IPS DF 19.7 (cell line): Measurements from ENCODE around the gene TMC1.
"Not testable (repeated sequence)": the region's sequence is repeated elsewhere in the genome, so short reads cannot be mapped to it uniquely, and the experiment has no call there.

Experiments used
- DNase-seq: peaks from one replicate; pipeline ENCODE4 v3.0.0-alpha.2; 2013; ENCODE audit warnings: low read depth, low spot score

The TMC1 gene

GRCh38 chr9:72763022-72763421 lies 241.6 kb downstream of the TMC1 start:
- no peak for DNase-seq

DNA sequence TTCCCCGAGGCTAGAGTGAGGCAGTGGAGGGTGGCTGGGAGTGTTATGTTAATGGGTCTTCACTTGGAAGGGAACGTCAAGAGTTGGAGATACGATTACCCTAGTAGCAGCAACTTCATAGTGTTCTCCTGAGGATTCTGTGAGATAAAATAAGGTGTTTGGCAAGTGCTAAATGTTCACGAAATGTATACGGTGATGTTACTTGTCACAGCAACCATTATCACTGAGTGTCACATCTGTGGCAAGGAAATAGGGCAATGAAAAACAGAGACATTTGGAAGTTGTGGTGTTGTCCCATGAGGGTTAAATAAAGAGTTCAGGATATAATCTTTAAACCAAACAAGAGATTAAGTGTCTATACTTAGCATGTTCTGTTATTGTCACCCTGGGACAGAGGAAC lies 248.1 kb downstream of the TMC1 start:
- no peak for DNase-seq

DNA sequence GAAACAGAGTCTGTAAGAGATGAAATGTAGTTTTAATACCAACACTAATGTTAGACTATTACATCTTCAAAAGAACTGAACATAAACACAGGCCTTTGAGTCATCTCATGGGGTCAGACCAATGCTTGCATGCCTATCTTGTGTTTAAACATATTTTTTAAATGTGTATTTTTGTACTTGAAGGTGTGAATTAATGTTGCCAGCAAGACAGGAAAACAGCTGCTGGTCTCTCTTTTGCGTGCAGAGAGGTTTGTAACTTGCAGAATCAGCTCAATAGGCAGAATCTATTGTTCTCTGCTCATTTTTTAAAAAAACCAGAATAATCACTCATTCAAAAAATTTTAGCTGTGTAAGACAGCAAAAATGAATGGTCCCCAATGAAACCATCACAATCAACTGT lies 251.3 kb downstream of the TMC1 start:
- no peak for DNase-seq

GRCh38 chr9:72773570-72773969 lies 252.2 kb downstream of the TMC1 start:
- DNase-seq = no peak

DNA sequence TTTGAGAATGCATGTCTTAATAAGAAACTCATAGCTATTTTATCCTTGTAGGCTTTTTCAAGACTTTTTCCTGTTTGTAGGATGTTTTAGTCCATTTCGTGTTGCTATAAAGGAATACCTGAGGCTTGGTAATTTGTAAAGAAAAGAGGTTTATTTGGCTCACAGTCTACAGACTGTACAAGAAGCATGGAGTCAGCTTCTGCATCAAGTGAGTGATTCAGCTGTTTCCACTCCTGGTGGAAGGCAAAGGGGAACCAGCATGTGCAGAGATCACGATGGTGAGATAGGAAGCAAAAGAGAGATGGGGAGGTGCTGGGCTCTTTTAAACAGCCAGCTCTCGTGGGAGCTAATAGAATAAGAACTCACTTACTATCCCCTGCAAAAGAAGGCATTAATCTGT lies 254.2 kb downstream of the TMC1 start:
- no peak for DNase-seq

GRCh38 chr9:72779614-72780013 lies 258.2 kb downstream of the TMC1 start:
- no peak for DNase-seq

DNA sequence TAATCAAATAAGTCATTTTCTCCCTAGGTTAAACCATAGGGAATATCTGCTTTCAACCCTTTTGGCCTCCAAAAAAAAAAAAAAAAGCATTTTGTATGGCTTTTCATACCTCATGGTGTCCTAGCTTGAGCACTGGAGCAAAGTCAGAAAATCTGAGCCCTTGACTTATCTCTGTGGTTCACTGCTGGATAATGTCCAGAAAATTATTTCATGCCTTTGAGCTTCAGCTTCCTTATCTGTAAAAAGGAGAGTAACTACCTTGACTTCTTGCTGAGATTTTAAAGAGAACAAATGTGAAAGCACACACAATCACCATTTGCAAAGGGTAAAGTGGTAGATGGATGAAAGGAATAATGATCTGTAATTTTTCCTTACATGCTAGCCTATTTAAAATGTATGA lies 265.5 kb downstream of the TMC1 start:
- DNase-seq = no peak

DNA sequence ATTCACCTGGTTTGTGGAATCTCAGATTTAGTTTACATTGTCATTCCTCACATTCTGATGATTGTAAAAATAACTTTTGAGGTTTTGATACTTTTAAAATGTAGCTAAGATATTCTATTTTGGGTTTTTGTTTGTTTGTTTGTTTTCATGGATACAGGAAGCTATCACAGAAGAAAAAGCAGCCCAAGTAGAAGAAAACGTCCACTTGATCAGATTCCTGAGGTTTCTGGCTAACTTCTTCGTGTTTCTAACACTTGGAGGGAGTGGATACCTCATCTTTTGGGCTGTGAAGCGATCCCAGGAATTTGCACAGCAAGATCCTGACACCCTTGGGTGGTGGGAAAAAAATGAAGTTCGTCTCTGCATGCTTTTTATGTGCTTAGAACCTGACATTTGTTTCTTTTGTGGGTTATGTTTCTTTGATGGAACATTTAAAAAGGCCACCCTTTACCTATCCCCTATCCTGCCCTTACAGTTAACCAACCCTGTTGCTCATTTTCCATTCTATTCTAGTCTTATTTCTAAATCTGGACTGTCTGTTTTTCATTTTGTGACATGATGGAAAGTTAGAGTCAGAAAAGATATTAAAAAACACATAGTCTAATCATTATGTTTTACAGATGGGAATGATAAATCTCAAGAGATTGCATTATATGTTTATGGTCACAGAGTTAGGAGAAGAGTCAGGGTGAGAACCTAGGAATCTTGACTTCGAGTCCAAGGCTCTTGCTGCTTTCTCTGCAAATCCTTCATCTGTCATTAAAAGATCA lies 267.7 kb downstream of the TMC1 start:
- DNase-seq = no peak

DNA sequence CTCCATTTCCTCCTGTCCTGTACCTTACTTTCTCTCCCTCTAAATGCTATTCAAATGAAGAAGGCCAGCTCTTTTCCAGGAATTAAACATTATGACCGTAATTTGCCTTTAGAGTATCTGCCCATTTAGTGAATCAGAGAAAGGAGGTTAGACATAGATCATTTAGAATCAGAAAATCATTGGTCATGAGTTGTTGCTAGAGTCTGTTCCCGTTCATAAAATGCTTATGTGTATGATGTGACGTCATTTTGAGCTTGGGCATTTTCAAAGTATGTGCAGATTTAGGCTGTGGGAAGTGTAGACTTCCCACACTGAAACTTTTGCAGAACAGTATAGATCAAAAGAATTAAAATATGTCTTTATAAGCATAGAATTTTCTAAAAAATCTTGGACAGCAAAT lies 268.5 kb downstream of the TMC1 start:
- no peak for DNase-seq

DNA sequence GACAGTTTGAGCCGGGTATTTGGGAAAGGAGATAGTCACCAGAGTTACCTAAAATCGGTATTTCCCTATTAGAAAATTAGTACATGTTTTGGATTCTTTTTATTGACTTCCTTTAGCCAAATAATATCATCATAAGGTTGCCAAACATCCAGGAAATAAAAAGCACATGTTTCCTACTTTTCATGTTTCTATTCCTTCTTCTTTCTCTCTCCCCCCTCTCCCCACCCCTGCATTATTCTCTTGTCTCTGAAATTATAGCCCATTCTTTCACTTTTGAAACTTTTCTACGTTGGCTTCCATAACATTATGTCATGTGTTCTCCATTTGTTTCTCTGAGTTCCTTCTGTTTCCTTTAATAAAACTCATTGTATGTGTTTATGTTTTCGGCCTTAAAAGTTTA lies 269.6 kb downstream of the TMC1 start:
- no peak for DNase-seq

- no peak for DNase-seq
Observed at GRCh38 chr9:72791436-72791835, 270.0 kb downstream of the TMC1 start.

- no peak for DNase-seq
Observed at GRCh38 chr9:72794946-72795345, 273.5 kb downstream of the TMC1 start.

- no peak for DNase-seq
Observed at GRCh38 chr9:72800328-72800994, 279.1 kb downstream of the TMC1 start.

DNA sequence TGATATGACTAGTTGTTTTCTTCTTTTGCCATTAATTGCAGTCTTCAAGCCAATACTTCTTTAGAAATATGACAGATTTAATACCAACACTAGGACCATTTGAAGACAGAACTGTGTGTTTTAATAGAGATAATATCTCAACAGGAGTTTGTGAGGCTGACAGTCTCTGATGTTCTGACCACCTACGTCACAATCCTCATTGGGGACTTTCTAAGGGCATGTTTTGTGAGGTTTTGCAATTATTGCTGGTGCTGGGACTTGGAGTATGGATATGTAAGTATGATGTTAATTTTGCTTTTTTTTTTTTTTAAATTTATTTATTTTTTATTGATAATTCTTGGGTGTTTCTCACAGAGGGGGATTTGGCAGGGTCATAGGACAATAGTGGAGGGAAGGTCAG lies 283.8 kb downstream of the TMC1 start:
- DNase-seq = no peak

- DNase-seq = not testable (repeated sequence)
Observed at GRCh38 chr9:72806313-72806809, 285.0 kb downstream of the TMC1 start.

GRCh38 chr9:72807765-72808445 lies 286.5 kb downstream of the TMC1 start:
- no peak for DNase-seq

GRCh38 chr9:72808446-72808768 lies 287.0 kb downstream of the TMC1 start:
- DNase-seq = no peak

DNA sequence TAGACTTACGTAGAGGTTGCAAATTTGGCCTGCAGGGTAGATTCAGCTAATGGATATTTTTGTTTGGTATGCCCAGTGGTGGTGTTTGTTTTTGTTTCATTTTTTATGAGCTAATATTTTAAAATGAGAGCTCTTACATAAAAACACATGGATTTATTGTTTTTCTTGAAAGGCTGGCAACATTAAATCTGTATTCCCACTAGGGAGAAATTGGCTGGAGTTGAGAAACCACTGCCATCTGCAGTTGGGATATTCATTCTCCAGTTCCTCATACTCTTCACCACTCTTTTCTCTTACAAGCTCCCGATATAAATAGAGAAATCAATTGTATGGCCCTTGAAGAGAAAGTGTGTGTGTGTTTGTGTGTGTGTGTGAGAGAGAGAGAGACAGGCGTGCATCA lies 288.2 kb downstream of the TMC1 start:
- DNase-seq = no peak

GRCh38 chr9:72812559-72813111 lies 291.2 kb downstream of the TMC1 start:
- no peak for DNase-seq

GRCh38 chr9:72813544-72813943 lies 292.1 kb downstream of the TMC1 start:
- DNase-seq = no peak

- DNase-seq = no peak
Observed at GRCh38 chr9:72814083-72814597, 292.7 kb downstream of the TMC1 start.

DNA sequence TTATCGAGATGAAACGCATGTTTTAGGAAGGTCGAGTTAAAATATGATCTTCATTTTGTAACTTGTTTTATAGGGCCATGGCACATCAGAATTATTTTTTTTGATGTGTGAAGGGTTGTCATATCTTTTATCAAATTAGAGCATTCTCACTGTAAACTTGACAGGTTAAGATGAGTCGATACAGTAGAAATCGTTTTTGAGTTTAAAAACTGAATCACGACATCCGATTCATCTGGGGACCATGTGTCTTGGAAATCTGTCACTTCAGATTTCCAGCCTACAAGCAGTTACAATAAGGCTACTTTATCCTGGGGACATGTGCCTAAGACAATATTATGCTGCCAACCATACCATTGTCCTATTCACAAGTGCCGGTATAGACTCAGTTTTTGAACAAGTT lies 295.3 kb downstream of the TMC1 start:
- DNase-seq = no peak
